Vagina (tissue), 2 donors: ENCODE measurements around the gene BGN. TPM values are rescaled to one million over a fixed set of nuclear protein-coding genes. Genes with fewer than 3 reads are reported as not detected.

Source experiments
- DNase-seq, 2 donors: peaks; one replicate each; pipeline ENCODE4 v3.0.0-alpha.2; 2017; ENCODE audit errors: extremely low spot score in 2 of 2
- H3K27ac ChIP-seq: fragments of 200-600 bp; sonication (generic); one replicate; pipeline ENCODE4 v1.5.1; 2019
- H3K27me3 ChIP-seq: fragments of 200-600 bp; sonication (generic); one replicate; pipeline ENCODE4 v1.5.1; 2019
- H3K36me3 ChIP-seq, 2 donors: fragments of 200-600 bp; sonication (generic); one replicate each; pipeline ENCODE4 v1.5.1; 2017 to 2019
- H3K4me1 ChIP-seq: fragments of 200-600 bp; sonication (generic); one replicate; pipeline ENCODE4 v1.5.1; 2019
- H3K4me3 ChIP-seq, 2 donors: fragments of 200-600 bp; sonication (generic); 1 replicate in 1 of 2; 2 replicates in 1 of 2; pipeline ENCODE4 v1.5.1; 2016 to 2019
- H3K9me3 ChIP-seq: fragments of 200-600 bp; sonication (generic); one replicate; pipeline ENCODE4 v1.5.1; 2019
- CTCF ChIP-seq, 3 experiments: fragments of 450-650 bp in 2 of 3; fragments of 200-600 bp in 1 of 3; sonication (generic) in 1 of 3; IDR thresholded peaks; one replicate each; pipeline ENCODE4 v1.5.1; 2017 to 2019; ENCODE audit warnings: antibody characterized with exemption in 3 of 3, mild to moderate bottlenecking in 2 of 3, moderate library complexity in 2 of 3
- POLR2A ChIP-seq, 2 donors: fragments of 450-650 bp; IDR thresholded peaks; one replicate each; pipeline ENCODE4 v1.6.1; 2017; ENCODE audit warnings: antibody characterized with exemption in 2 of 2, mild to moderate bottlenecking in 2 of 2, moderate library complexity in 2 of 2
- POLR2AphosphoS5 ChIP-seq, 2 donors: sonication (generic); formaldehyde crosslinking; IDR thresholded peaks; one replicate each; pipeline ENCODE4 v1.9.0; 2017; ENCODE audit warnings: antibody characterized with exemption in 2 of 2, mild to moderate bottlenecking in 2 of 2, low read depth in 1 of 2; ENCODE audit not compliant: insufficient read depth in 1 of 2
- intact Hi-C: fragments of 100-400 bp; cut with DNase I; formaldehyde crosslinking; loops from one replicate; pipeline ENCODE4 v1.15.1; 2023
- total RNA-seq: library from RNA; depleted of rRNA; stranded (reverse); fragments of >200 nt; gene quantifications from one replicate; pipeline ENCODE4 v1.2.3, GENCODE V29; 2016

The BGN gene
- total RNA-seq, 1 donor from 2014 or later = 106 TPM

- TF ChIP-seq POLR2A (IDR thresholded peaks at IDR 0.05) = no peak
- TF ChIP-seq CTCF (IDR thresholded peaks at IDR 0.05) = no peak
- no peak for TF ChIP-seq POLR2AphosphoS5 (IDR thresholded peaks at IDR 0.05; ENCODE audit: insufficient read depth in 1 of 2, low read depth in 1 of 2)
- H3K4me3 ChIP-seq = no peak overlapping the region
- H3K4me1 ChIP-seq = no peaks in the 10 kb centered on the region
- no peaks in the 10 kb centered on the region for H3K36me3 ChIP-seq
- no peaks in the 10 kb centered on the region for H3K9me3 ChIP-seq
- intact Hi-C loops = no loop called here
- DNase-seq = no peak
- no peak overlapping the region for H3K27ac ChIP-seq
- H3K27me3 ChIP-seq = no peaks in the 10 kb centered on the region
Observed at GRCh38 chrX:153446950-153447580, 47.7 kb upstream of the BGN start.

GRCh38 chrX:153447581-153447960, 47.2 kb upstream of the BGN start:
- DNase-seq = no peak
- no peak overlapping the region for H3K27ac ChIP-seq
- intact Hi-C loops = no loop called here
- TF ChIP-seq POLR2A (IDR thresholded peaks at IDR 0.05) (no peak), CTCF (IDR thresholded peaks at IDR 0.05) (no peak), POLR2AphosphoS5 (IDR thresholded peaks at IDR 0.05; ENCODE audit: insufficient read depth in 1 of 2, low read depth in 1 of 2) (no peak)
- H3K4me1 ChIP-seq = no peaks in the 10 kb centered on the region
- no peak overlapping the region for H3K4me3 ChIP-seq
- no peaks in the 10 kb centered on the region for H3K36me3 ChIP-seq
- H3K27me3 ChIP-seq = no peaks in the 10 kb centered on the region
- no peaks in the 10 kb centered on the region for H3K9me3 ChIP-seq

- no peaks in the 10 kb centered on the region for H3K27me3 ChIP-seq
- DNase-seq = no peak
- TF ChIP-seq POLR2AphosphoS5 (IDR thresholded peaks at IDR 0.05; ENCODE audit: insufficient read depth in 1 of 2, low read depth in 1 of 2) = no peak
- TF ChIP-seq CTCF (IDR thresholded peaks at IDR 0.05) = no peak
- TF ChIP-seq POLR2A (IDR thresholded peaks at IDR 0.05) = no peak
- no peak overlapping the region for H3K4me3 ChIP-seq
- no peaks in the 10 kb centered on the region for H3K36me3 ChIP-seq
- intact Hi-C loops = no loop called here
- H3K9me3 ChIP-seq = no peaks in the 10 kb centered on the region
- H3K27ac ChIP-seq = no peak overlapping the region
- no peaks in the 10 kb centered on the region for H3K4me1 ChIP-seq
Observed at GRCh38 chrX:153448556-153449367, 46.0 kb upstream of the BGN start.

- no peaks in the 10 kb centered on the region for H3K4me1 ChIP-seq
- DNase-seq = no peak
- H3K4me3 ChIP-seq = no peak overlapping the region
- no peak for TF ChIP-seq POLR2A (IDR thresholded peaks at IDR 0.05)
- TF ChIP-seq POLR2AphosphoS5 (IDR thresholded peaks at IDR 0.05; ENCODE audit: insufficient read depth in 1 of 2, low read depth in 1 of 2) = no peak
- no peak for TF ChIP-seq CTCF (IDR thresholded peaks at IDR 0.05)
- intact Hi-C loops = no loop called here
- H3K27me3 ChIP-seq = no peaks in the 10 kb centered on the region
- H3K27ac ChIP-seq = no peak overlapping the region
- H3K9me3 ChIP-seq = no peaks in the 10 kb centered on the region
- no peaks in the 10 kb centered on the region for H3K36me3 ChIP-seq
Observed at GRCh38 chrX:153449368-153450113, 45.2 kb upstream of the BGN start.
